GM12864 (cell line): ENCODE data around the gene OPTC.

Source experiments
- DNase-seq: peaks from one replicate; pipeline ENCODE4 v3.0.0-alpha.2; 2011; ENCODE audit warnings: low read depth
- H3K4me3 ChIP-seq: 2 replicates; pipeline ENCODE4 v1.5.1; 2011; ENCODE audit warnings: mild to moderate bottlenecking, low read depth, low read length, control low read depth
- TF ChIP-seq, protein P1 (sequence below): IDR thresholded peaks from 2 replicates; pipeline ENCODE4 v1.5.1; 2011; ENCODE audit warnings: low read depth, mild to moderate bottlenecking, moderate library complexity, low read length, control low read depth, inconsistent platforms; ENCODE audit errors: missing control alignments

The OPTC gene

DNA sequence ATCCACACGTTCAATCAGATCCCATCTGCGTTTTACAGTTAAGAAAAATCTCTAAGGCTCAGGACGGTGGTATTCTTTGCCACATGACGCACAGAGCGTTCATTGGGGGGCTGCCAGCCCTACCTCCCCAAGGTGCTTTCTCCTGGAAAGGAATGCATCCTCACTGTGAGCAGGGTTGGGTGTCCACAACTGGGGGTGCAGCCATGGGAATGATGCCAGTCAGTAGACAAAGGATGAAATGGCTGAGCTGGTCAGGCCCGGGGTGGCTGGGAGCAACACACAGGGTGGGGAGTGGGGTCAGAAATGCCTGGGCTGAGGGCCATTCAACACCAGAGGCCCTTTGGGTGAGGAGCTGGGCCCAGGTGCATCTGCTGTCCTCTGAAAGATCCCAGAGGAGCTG is 25.9 kb downstream of the OPTC start:
- H3K4me3 ChIP-seq: no peak overlapping the region
- TF ChIP-seq, protein P1, sequence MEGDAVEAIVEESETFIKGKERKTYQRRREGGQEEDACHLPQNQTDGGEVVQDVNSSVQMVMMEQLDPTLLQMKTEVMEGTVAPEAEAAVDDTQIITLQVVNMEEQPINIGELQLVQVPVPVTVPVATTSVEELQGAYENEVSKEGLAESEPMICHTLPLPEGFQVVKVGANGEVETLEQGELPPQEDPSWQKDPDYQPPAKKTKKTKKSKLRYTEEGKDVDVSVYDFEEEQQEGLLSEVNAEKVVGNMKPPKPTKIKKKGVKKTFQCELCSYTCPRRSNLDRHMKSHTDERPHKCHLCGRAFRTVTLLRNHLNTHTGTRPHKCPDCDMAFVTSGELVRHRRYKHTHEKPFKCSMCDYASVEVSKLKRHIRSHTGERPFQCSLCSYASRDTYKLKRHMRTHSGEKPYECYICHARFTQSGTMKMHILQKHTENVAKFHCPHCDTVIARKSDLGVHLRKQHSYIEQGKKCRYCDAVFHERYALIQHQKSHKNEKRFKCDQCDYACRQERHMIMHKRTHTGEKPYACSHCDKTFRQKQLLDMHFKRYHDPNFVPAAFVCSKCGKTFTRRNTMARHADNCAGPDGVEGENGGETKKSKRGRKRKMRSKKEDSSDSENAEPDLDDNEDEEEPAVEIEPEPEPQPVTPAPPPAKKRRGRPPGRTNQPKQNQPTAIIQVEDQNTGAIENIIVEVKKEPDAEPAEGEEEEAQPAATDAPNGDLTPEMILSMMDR: no peak
- no peak for DNase-seq

DNA sequence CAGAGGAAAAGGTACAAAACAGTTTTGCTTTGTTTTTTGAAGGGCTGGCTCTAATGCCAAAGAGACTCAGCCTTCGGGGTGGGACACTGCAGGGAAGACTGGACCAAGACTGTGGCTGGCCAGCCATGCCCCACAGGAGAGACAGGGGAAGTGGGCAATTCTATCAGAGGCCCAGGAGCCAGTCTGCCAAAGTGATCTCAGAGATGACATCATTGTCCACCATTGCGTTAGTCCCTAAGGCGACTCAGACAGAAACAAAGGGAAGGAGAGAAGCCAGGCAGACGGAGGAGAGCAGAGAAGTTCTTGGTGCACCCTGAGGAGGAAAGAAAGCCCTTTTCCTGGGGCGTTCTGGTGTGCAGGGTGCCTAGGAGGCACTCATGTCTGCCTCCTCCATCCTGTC is 26.4 kb downstream of the OPTC start:
- TF ChIP-seq, protein P1: no peak
- no peak overlapping the region for H3K4me3 ChIP-seq
- DNase-seq: no peak

DNA sequence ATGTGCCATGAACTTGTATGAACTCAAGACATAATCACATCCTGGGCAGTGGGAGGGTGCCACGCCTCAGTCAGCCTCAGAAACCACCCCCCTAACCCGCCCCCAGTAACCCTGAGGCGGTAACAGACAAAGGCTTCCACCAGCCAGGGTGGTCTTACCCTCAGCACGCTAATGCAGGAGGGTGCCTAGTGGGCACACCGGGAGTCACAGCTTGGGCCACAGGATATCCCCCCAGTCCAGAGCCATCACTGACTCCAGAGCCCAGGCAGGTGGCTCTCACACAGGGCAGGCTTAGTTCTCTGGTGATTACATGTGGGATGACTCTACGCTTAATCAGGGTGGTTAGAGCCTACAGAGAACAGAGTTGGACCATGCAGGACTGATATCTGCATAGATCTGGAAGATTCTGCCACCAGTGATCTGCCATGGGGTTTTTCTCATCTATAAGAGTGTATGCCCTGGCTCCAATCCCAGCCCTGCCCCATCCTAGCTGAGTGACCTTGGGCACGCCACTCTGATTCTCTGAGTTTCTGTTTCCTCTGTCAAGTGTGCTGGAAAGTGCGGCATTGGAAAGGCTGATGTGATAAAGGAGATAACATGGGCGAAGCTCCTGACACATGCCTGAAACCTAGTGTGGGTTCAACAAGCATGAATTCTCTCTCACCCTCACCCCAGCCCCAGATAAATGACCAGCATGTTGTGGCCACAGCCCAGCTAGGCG is 27.3 kb downstream of the OPTC start:
- DNase-seq: no peak
- TF ChIP-seq, protein P1: no peak
- H3K4me3 ChIP-seq: no peak overlapping the region

DNA sequence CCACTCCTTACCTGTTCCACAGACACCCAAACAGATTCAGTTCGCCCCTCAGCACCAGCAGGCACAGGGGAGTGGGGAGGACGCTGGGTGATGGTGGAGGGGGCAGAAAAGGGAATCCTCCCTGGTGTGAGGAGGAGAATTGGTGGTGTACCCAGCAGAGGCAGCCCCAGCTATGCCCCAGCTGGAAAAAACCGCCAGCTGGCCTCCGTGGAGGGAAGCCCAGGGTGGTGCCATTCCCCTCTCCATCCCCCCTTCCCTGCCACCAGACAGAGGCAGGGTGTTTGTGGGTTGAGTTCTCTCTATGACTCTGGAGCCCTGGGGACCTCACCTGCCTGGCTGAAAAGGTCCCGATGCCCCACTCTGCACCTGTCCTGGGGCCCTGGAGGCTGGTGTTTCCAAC is 27.9 kb downstream of the OPTC start:
- DNase-seq: no peak
- TF ChIP-seq, protein P1: no peak
- no peak overlapping the region for H3K4me3 ChIP-seq

DNA sequence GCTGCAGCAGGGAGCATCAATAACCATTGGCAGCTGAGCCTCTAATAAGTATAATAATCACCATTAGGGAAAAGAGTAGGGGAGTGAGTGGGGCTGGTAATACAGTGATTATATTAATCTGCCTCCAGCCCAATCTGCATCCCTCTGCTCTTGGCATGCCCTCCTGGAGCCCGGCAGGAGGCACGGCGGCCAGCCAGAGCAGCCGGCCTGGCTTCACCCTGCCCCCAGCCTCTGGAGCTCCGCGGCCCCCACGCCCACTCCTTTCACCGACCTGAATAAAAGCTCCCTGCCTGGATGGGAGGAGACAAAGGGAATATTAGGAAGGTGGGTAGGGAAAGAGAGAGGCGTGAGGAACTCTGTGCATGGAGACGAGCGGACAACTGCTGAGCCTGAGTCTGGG is 28.3 kb downstream of the OPTC start:
- TF ChIP-seq, protein P1: no peak
- no peak overlapping the region for H3K4me3 ChIP-seq
- DNase-seq: no peak

DNA sequence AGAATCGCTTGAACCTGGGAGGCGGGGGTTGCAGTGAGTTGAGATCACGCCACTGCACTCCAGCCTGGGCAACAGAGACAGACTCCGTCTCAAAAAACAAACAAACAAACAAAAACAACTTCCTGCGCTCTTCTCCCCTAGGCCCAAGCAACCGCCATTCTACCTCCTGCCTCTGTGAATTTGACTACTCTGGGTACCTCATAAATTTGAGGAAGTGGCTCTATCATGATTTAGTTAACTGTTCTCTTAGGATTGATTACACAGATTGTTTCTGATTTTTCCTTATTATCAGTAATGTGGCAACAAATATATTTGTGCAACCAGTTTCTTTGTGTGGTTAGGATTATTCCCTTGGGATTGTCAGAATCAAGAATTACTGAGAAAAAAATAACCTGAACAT is 29.7 kb downstream of the OPTC start:
- DNase-seq: no peak
- TF ChIP-seq, protein P1: no peak
- no peak overlapping the region for H3K4me3 ChIP-seq

DNA sequence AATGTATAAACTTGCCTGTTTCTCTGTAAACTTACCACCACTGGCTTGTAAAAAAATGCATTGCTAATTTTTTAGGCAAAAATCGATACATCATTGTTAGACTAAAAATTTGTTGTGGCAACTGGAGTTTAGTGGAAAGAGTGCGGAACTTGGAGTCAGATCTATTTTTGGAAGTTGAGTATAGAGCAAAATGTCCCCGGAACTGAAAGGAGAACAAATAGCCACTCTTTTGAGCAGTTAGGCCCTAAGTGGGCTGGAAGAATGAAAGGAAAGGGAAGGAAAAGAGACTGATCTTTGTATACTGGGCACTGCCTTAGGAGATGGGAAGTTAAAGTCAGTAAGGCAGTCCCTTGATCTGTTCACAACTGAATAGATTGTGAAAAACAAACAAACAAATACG is 30.2 kb downstream of the OPTC start:
- TF ChIP-seq, protein P1: no peak
- DNase-seq: no peak
- H3K4me3 ChIP-seq: no peak overlapping the region
